Tongue (tissue), 2 donors: Measurements from ENCODE around the gene ANO9. TPM values are rescaled to one million over a fixed set of nuclear protein-coding genes. Genes with fewer than 3 reads are reported as not detected.
"Not testable (repeated sequence)": the region's sequence is repeated elsewhere in the genome, so short reads cannot be mapped to it uniquely, and the experiment has no call there.

Experiments
- DNase-seq: peaks from one replicate; pipeline ENCODE4 v3.0.0-alpha.2; 2015
- total RNA-seq: library from RNA; depleted of rRNA; stranded (reverse); fragments of >200 nt; gene quantifications from one replicate; pipeline ENCODE4 v1.2.3, GENCODE V29; 2014

Gene ANO9
- total RNA-seq, 1 donor from 2014 or later = 2.1 TPM

DNA sequence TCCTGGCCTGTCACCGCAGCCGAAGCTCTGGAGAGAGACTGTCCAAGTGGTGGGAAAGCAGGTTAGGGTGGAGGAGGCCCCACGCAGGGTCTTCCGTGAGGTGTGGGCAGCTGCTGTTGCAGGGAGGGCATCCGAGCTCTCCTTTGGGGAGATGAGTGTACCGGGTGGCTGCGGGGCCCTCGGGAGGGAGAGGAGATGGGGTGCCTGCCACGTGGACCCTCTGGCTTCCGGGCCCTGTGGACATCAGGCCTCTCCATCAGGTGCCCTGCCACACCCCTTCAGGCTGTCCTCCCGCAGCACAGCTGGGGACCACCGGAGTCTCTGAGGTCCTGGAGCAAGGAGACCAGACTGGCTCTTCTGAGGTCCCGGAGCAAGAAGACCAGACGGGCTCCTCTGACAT, 9.9 kb upstream of the ANO9 start:
- no peak for DNase-seq

- peak; percentile 78 for DNase-seq
These were observed 9.1 kb upstream of the ANO9 start for GRCh38 chr11:450809-451451.

- DNase-seq = peak; percentile 98
These were observed 8.3 kb upstream of the ANO9 start, which contains the start of gene PTDSS2 for GRCh38 chr11:449889-450808. Gene PTDSS2, plus strand, starts transcription at chr11:450279. Its CDS starts 177 bp downstream, at chr11:450456.

- peak; percentile 97 for DNase-seq
These were observed 6.3 kb upstream of the ANO9 start for GRCh38 chr11:447923-448731.

DNA sequence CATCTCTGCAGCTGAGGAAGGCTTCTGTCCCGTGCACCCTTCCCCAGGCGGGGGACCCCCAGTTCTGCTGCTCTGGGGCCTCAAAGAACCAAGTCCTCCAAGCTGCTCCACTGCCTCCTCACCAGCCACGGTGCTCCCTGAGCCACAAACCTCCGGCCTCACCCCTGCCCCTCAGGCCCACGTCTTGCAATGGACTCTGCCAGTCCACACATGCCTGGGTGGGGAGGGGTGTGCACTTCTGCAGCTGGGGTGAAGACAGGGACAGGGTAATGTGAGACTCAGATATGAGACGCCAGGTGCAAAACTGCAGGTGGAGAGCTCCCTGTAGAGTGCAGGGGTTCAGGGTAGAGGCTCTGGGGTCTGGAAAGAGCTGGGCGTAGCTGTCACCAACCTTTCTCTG, 5.1 kb upstream of the ANO9 start:
- peak; percentile 68 for DNase-seq

GRCh38 chr11:445765-446588, 4.2 kb upstream of the ANO9 start:
- DNase-seq = no peak

- DNase-seq = peak; percentile 57
These were observed 2.8 kb upstream of the ANO9 start for GRCh38 chr11:444396-445144.

- DNase-seq = no peak
These were observed 1.9 kb upstream of the ANO9 start for GRCh38 chr11:443542-444199.

- no peak for DNase-seq
These were observed 835 bp upstream of the ANO9 start for GRCh38 chr11:442611-443081.

GRCh38 chr11:441043-441417, 781 bp downstream of the ANO9 start:
- DNase-seq = no peak

DNA sequence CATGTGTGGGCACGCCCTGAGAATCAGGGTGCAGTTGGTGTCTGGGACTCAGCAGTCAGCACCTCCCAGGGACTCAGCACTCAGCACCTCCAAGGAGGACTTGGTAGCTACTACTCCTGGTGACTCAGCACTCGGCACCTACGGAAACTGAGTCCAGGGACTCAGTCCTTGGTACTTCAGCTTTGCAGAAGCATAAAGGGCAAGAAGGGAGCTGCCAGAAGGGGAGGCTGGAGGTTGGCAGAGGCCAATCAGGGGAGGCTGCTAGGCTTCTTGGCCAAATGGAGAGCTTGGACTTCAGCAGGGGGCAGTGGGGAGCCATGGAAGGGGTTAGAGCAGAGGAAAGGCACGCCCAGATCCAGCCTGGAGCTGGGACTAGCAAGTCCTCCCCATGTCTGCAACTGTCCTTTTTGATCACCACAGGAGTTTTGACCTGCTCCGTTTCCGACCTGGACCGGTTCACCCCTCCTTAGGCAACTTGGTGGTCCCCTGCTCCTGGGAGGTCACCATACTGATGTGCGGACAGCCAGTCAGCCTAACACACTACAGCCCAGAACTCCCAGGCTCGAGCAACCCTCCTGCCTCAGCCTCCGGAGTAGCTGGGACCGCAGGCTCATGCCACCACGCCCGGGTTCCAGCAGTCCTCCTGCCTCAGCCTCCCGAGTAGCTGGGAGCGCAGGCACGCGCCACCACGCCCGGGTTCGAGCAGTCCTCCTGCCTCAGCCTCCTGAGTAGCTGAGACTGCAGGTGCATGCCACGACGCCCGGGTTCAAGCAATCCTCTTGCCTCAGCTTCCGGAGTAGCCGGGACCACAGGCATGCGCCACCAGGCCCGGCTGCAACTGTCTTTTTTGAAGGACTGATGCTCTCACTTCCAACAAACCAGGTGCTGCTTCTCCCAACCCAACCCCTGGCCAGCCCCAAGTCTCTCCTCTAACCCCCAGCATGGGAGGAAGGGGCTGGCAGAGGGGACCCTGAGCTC, 1.5 kb downstream of the ANO9 start:
- no peak for DNase-seq

- DNase-seq = no peak
These were observed 2.3 kb downstream of the ANO9 start for GRCh38 chr11:439315-440064.

DNA sequence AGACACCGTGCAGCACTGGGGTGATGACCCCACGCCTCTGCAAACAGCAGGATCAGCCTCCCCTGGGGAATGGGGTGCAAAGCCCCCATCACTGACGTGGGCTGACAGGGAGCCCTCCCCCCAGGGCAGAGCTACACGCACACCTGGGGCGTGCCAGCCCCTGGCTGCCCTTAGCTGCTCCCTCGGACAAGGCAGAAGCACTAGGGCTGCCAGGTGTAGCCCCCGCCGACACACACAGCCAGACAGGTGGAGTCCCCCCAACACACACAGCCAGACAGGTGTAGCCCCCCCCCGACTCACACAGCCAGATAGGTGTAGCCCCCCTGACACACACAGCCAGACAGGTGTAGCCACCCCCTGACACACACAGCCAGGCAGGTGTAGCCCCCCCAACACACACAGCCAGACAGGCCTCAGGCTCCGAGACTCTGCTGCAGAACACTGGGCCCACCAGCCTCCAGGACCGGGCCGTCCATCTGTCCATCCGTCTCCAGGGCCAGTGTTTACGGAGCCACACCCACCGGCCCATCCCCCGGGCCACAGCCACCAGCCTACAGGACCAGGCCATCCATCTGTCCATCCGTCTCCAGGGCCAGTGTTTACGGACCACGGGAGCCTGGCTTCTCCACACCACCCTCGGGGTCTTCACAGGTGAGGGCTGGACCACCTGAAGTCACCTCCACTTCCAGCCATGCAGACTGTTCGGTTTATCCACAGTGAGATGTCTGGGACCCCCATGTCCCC, 3.5 kb downstream of the ANO9 start:
- DNase-seq = no peak

DNA sequence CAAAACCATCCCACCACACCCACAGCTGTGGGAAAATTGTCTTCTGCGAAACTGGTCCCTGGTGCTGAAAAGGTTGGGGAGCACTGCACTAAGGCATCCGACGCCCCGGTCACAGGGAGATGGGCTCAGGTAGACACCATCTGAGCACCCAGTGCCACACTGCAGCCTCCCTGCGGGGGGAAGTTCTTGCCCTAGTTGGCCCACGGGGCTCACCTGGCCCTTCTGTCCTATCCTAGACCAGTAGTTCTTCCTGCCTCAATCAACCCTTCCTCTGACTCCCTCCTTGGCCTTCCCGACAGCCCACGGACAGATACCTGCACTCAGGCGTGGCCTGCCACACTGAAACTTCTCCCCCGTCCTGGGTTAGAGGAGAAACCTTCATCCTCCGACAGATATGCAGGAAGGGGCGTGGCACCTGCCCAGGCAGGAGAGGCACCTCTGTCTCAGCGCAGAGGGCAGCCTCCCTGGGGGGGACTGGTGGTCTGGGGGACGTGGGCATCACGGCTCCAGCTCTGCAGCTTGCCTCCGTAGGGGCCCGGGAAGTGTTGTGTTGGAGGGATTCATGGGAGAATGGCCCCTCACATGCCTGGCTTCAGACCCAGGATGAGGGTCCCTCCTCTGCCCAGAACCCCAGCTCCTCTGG, 4.5 kb downstream of the ANO9 start:
- DNase-seq = no peak

- DNase-seq = not testable (repeated sequence)
These were observed 6.6 kb downstream of the ANO9 start for GRCh38 chr11:434999-435740.

- DNase-seq = no peak
These were observed 7.3 kb downstream of the ANO9 start for GRCh38 chr11:434496-434895.
